Measurements from ENCODE around the gene ASCL5. TPM values are rescaled to one million over a fixed set of nuclear protein-coding genes. Genes with fewer than 3 reads are reported as not detected.

ASCL5 gene
- total and polyA plus RNA-seq, 9 of the 15 experiments (the other 6 are each of a cell fraction or from before 2014, with no cell fraction given) = 0.09 TPM; not detected in 8

- TF ChIP-seq, protein P1, sequence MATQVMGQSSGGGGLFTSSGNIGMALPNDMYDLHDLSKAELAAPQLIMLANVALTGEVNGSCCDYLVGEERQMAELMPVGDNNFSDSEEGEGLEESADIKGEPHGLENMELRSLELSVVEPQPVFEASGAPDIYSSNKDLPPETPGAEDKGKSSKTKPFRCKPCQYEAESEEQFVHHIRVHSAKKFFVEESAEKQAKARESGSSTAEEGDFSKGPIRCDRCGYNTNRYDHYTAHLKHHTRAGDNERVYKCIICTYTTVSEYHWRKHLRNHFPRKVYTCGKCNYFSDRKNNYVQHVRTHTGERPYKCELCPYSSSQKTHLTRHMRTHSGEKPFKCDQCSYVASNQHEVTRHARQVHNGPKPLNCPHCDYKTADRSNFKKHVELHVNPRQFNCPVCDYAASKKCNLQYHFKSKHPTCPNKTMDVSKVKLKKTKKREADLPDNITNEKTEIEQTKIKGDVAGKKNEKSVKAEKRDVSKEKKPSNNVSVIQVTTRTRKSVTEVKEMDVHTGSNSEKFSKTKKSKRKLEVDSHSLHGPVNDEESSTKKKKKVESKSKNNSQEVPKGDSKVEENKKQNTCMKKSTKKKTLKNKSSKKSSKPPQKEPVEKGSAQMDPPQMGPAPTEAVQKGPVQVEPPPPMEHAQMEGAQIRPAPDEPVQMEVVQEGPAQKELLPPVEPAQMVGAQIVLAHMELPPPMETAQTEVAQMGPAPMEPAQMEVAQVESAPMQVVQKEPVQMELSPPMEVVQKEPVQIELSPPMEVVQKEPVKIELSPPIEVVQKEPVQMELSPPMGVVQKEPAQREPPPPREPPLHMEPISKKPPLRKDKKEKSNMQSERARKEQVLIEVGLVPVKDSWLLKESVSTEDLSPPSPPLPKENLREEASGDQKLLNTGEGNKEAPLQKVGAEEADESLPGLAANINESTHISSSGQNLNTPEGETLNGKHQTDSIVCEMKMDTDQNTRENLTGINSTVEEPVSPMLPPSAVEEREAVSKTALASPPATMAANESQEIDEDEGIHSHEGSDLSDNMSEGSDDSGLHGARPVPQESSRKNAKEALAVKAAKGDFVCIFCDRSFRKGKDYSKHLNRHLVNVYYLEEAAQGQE (IDR thresholded peaks at IDR 0.05; ENCODE audit: borderline replicate concordance) = no peak
- TF ChIP-seq, protein P1 (CRISPR knock-in tag; IDR thresholded peaks at IDR 0.05; ENCODE audit: low read depth) = no peak
- TF ChIP-seq ZNF507 (tag; conservative IDR thresholded peaks at IDR 0.05) (no peak), KDM1A (IDR thresholded peaks at IDR 0.05) (no peak), GTF2F1 (IDR thresholded peaks at IDR 0.05; ENCODE audit: low read depth, low read length) (no peak), ZNF644 (tag; IDR thresholded peaks at IDR 0.05; ENCODE audit: low read depth) (no peak)
- TF ChIP-seq, protein P2, sequence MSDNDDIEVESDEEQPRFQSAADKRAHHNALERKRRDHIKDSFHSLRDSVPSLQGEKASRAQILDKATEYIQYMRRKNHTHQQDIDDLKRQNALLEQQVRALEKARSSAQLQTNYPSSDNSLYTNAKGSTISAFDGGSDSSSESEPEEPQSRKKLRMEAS (CRISPR knock-in tag; IDR thresholded peaks at IDR 0.05) = no peak
Measured at GRCh38 chr1:201112926-201113325, 14.1 kb downstream of the ASCL5 start (continued).

Measured in K562 (cell line).